Measurements from ENCODE around the gene IL26. TPM values are rescaled to one million over a fixed set of nuclear protein-coding genes. Genes with fewer than 3 reads are reported as not detected.

The IL26 gene
- total RNA-seq, 4 donors from 2014 or later = not detected

DNA sequence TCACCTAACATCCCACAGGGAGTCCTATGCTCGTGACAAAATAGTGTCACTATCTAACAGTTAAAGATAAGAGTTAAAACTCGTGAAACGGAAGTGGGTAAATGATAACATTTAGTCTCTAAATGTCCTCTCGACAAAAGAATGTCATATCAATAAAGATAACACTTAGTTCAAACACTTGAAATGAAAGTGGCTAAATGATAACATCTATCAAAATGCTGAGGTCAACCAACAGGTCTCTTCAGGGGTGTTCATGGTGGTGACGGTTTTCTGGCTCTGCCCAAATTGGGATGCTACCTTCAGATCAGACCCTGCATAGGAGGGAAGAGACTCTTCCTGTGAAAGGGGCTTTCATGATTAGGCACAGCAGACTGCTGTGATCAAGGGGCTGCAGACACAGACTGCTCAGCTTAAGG lies 22.1 kb downstream of the IL26 start:
- Histone ChIP-seq H3K27ac (no peak overlapping the region), H3K27me3 (no peaks in the 10 kb centered on the region), H3K36me3 (no peaks in the 10 kb centered on the region), H3K9me3 (no peaks in the 10 kb centered on the region), H3K4me1 (no peaks in the 10 kb centered on the region), H3K4me3 (no peak overlapping the region)
- WGBS, 2 donors (ENCODE audit: low coverage in 1 of 2) = 61 to 87% methylated on average over 5 of the region's 5 CpGs
- TF ChIP-seq, protein P1, sequence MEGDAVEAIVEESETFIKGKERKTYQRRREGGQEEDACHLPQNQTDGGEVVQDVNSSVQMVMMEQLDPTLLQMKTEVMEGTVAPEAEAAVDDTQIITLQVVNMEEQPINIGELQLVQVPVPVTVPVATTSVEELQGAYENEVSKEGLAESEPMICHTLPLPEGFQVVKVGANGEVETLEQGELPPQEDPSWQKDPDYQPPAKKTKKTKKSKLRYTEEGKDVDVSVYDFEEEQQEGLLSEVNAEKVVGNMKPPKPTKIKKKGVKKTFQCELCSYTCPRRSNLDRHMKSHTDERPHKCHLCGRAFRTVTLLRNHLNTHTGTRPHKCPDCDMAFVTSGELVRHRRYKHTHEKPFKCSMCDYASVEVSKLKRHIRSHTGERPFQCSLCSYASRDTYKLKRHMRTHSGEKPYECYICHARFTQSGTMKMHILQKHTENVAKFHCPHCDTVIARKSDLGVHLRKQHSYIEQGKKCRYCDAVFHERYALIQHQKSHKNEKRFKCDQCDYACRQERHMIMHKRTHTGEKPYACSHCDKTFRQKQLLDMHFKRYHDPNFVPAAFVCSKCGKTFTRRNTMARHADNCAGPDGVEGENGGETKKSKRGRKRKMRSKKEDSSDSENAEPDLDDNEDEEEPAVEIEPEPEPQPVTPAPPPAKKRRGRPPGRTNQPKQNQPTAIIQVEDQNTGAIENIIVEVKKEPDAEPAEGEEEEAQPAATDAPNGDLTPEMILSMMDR (IDR thresholded peaks at IDR 0.05) = no peak
- TF ChIP-seq POLR2A (IDR thresholded peaks at IDR 0.05) (no peak), POLR2AphosphoS5 (IDR thresholded peaks at IDR 0.05) (no peak), EP300 (IDR thresholded peaks at IDR 0.05) (no peak)
- no peak for ATAC-seq

DNA sequence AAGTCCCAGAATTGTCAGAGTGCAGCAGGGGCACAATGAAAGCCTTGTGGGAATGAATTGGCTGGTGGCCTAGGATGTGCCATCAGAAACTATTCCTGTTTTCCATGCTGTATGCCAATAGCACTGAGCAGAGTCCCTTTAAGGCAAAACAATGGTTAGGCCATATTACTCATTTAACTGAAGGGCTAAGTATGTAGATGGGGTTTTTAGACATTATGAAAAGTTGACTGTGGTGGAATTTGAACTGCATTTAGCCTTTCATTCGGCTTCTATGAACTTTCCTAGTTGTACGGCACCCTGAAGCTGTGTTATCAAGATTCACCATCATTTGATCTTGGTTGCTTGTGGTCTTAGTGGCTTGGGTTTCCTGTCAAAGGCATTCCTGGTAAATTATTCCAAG lies 24.8 kb downstream of the IL26 start:
- no peak for TF ChIP-seq POLR2A (IDR thresholded peaks at IDR 0.05)
- no peak for TF ChIP-seq EP300 (IDR thresholded peaks at IDR 0.05)
- no peak for TF ChIP-seq POLR2AphosphoS5 (IDR thresholded peaks at IDR 0.05)
- TF ChIP-seq, protein P1 (IDR thresholded peaks at IDR 0.05) = no peak
- H3K4me3 ChIP-seq = no peak overlapping the region
- no peaks in the 10 kb centered on the region for H3K36me3 ChIP-seq
- 80 to 94% methylated on average over 1 to 2 of the region's 2 CpGs for WGBS, 2 donors (ENCODE audit: low coverage in 1 of 2)
- H3K4me1 ChIP-seq = no peaks in the 10 kb centered on the region
- ATAC-seq = no peak
- no peaks in the 10 kb centered on the region for H3K9me3 ChIP-seq
- H3K27me3 ChIP-seq = no peaks in the 10 kb centered on the region
- no peak overlapping the region for H3K27ac ChIP-seq

DNA sequence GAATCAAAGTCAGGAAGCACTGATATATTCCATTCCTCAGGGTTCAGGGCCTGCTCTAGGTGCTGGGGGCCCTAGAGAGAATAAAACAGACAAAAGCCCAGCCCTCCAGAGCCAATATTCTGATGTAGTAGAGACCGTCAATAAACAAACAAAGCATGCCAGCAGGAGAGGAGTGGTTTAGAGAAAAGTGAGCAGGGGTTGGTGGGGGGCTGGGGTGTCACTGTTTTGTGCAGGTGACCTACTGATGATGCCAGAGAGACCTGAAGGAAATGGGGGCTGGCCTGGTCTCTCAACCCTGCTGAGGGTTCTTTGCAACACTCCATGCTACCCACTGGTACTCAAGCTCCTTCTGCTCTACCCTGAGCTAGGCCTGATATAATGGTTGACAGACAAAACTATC lies 26.5 kb downstream of the IL26 start:
- Histone ChIP-seq H3K27me3 (no peaks in the 10 kb centered on the region), H3K9me3 (no peaks in the 10 kb centered on the region), H3K27ac (no peak overlapping the region), H3K36me3 (no peaks in the 10 kb centered on the region), H3K4me1 (no peaks in the 10 kb centered on the region), H3K4me3 (no peak overlapping the region)
- 86 to 100% methylated on average over 1 of the region's 1 CpG for WGBS, 2 donors (ENCODE audit: low coverage in 1 of 2)
- no peak for ATAC-seq
- TF ChIP-seq, protein P1 (IDR thresholded peaks at IDR 0.05) = no peak
- no peak for TF ChIP-seq EP300 (IDR thresholded peaks at IDR 0.05)
- no peak for TF ChIP-seq POLR2AphosphoS5 (IDR thresholded peaks at IDR 0.05)
- no peak for TF ChIP-seq POLR2A (IDR thresholded peaks at IDR 0.05)

DNA sequence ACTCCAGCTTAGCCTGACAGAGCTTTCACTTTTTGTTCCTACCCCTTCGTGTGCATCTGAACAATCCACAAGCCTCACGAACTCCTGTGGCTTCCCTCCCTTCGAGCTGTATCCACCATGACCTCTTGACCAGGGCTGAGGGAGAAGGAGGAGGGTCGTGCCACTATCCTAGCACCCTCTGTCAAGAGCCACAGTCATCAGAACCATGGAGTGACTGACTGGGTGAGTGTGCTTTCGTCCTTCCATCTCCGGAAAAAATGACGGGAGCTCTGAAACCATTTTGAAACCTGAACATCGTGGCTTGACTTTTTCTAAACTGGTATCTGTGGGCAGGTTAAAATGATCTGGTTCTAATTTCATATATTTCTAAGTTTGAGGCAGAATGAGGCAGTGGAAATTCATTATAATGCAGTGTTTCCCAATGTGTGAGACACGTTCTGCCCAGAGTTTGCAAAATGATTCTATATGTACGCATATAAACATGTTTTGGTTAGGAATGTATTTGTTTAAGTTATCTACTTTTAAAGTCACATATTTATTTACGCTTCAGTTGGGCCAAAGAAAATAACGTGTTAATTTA lies 27.0 kb downstream of the IL26 start:
- H3K4me1 ChIP-seq = no peaks in the 10 kb centered on the region
- ATAC-seq = no peak
- H3K27ac ChIP-seq = no peak overlapping the region
- H3K9me3 ChIP-seq = no peaks in the 10 kb centered on the region
- TF ChIP-seq EP300 (IDR thresholded peaks at IDR 0.05) (no peak), POLR2AphosphoS5 (IDR thresholded peaks at IDR 0.05) (no peak), POLR2A (IDR thresholded peaks at IDR 0.05) (no peak)
- TF ChIP-seq, protein P1 (IDR thresholded peaks at IDR 0.05) = no peak
- 73 to 90% methylated on average over 8 of the region's 12 CpGs for WGBS, 2 donors (ENCODE audit: low coverage in 1 of 2)
- H3K27me3 ChIP-seq = no peaks in the 10 kb centered on the region
- H3K4me3 ChIP-seq = no peak overlapping the region
- H3K36me3 ChIP-seq = no peaks in the 10 kb centered on the region

DNA sequence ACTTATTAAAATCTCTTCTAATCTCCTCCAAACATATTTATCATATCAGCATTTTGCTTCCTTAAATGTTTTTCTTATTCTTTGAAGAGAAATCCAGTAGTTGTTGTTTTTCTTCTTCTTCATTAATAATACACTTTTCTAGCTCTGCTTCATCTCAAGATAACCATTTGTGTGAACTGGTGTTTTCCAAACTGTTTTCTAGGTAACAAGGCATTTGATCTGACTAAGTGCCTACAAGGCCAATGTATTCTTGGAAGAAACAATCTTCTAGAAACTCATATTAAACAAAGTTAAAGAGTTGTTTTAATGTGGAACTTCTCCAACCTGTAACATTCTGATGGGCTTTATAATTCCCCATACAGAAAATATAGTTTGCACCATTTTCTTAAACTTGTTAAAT lies 35.3 kb downstream of the IL26 start:
- H3K4me3 ChIP-seq = no peak overlapping the region
- no peaks in the 10 kb centered on the region for H3K36me3 ChIP-seq
- ATAC-seq = no peak
- peaks cover 2% of the 10 kb centered on the region for H3K27me3 ChIP-seq
- no peaks in the 10 kb centered on the region for H3K9me3 ChIP-seq
- no peak for TF ChIP-seq POLR2A (IDR thresholded peaks at IDR 0.05)
- TF ChIP-seq, protein P1 (IDR thresholded peaks at IDR 0.05) = no peak
- TF ChIP-seq EP300 (IDR thresholded peaks at IDR 0.05) = no peak
- TF ChIP-seq POLR2AphosphoS5 (IDR thresholded peaks at IDR 0.05) = no peak
- no peaks in the 10 kb centered on the region for H3K4me1 ChIP-seq
- H3K27ac ChIP-seq = no peak overlapping the region

Data from gastroesophageal sphincter (tissue), 4 donors.